GM18508 (cell line): ENCODE measurements around the gene API5.
"Not testable (repeated sequence)": the region's sequence is repeated elsewhere in the genome, so short reads cannot be mapped to it uniquely, and the experiment has no call there.

ENCODE experiments used
- ATAC-seq: cut with Tn5 transposase; IDR thresholded peaks from one replicate; pipeline ENCODE4 v1.9.1; 2021; ENCODE audit warnings: moderate number of reproducible peaks; ENCODE audit not compliant: insufficient read depth, unreplicated experiment

API5 gene

GRCh38 chr11:43311791-43312607 lies at the start of gene API5:
API5 (plus strand) TSS chr11:43311996; CDS start chr11:43312128, 132 bp downstream.
- peak; percentile 92 for ATAC-seq

- no peak for ATAC-seq
Observed at GRCh38 chr11:43267856-43268580, 43.8 kb upstream of the API5 start.

- no peak for ATAC-seq
Observed at GRCh38 chr11:43268786-43269185, 43.0 kb upstream of the API5 start.

GRCh38 chr11:43269254-43269918 lies 42.4 kb upstream of the API5 start:
- ATAC-seq: no peak

GRCh38 chr11:43270468-43270867 lies 41.3 kb upstream of the API5 start:
- ATAC-seq: no peak

- no peak for ATAC-seq
Observed at GRCh38 chr11:43278193-43278956, 33.4 kb upstream of the API5 start.

GRCh38 chr11:43282607-43283440 lies 29.0 kb upstream of the API5 start:
- ATAC-seq: no peak

- ATAC-seq: no peak
Observed at GRCh38 chr11:43285826-43286225, 26.0 kb upstream of the API5 start.

GRCh38 chr11:43289368-43289767 lies 22.4 kb upstream of the API5 start:
- no peak for ATAC-seq

- ATAC-seq: no peak
Observed at GRCh38 chr11:43298397-43298796, 13.4 kb upstream of the API5 start.

- no peak for ATAC-seq
Observed at GRCh38 chr11:43315966-43316365, 4.2 kb downstream of the API5 start.

- no peak for ATAC-seq
Observed at GRCh38 chr11:43316451-43316850, 4.7 kb downstream of the API5 start.

- ATAC-seq: no peak
Observed at GRCh38 chr11:43327987-43328386, 16.2 kb downstream of the API5 start.

- ATAC-seq: no peak
Observed at GRCh38 chr11:43328482-43328881, 16.7 kb downstream of the API5 start.

GRCh38 chr11:43341159-43341558 lies 29.4 kb downstream of the API5 start:
- ATAC-seq: no peak

- ATAC-seq: not testable (repeated sequence)
Observed at GRCh38 chr11:43351426-43351825, 39.6 kb downstream of the API5 start.

- ATAC-seq: no peak
Observed at GRCh38 chr11:43354311-43354710, 42.5 kb downstream of the API5 start.

GRCh38 chr11:43356336-43356735 lies 44.5 kb downstream of the API5 start:
- ATAC-seq: no peak

GRCh38 chr11:43358279-43358800 lies 46.5 kb downstream of the API5 start:
- no peak for ATAC-seq
